Endothelial cell of umbilical vein (primary cell): ENCODE data around the gene BRMS1. TPM values are rescaled to one million over a fixed set of nuclear protein-coding genes. Genes with fewer than 3 reads are reported as not detected.

ENCODE experiments used
- BruUV-seq: library from RNA; stranded (reverse); fragments of 400-500 nt; replicated peaks from 2 replicates; lab custom pipeline; 2021; lab: Mats Ljungman, UMichigan
- CTCF ChIA-PET: fragments of 300-600, 350-600 bp; sonication (Branson Sonifier 250); formaldehyde crosslinking; loops from one replicate; lab custom pipeline; 2021; ENCODE audit warnings: antibody characterized with exemption, inconsistent platforms; lab: Charles Lee
- POLR2A ChIA-PET: fragments of 300-600, 350-600 bp; sonication (Branson Sonifier 250); formaldehyde crosslinking; loops from one replicate; lab custom pipeline; 2021; ENCODE audit warnings: antibody characterized with exemption, inconsistent platforms; lab: Charles Lee
- DNase-seq: peaks from one replicate; pipeline ENCODE4 v3.0.0-alpha.2; 2011; ENCODE audit warnings: low read depth, low spot score
- FAIRE-seq: peaks from 2 replicates; lab custom pipeline; 2011; peaks lifted over from hg19 to GRCh38; lab: Jason Lieb, UNC
- H2AFZ ChIP-seq: 2 replicates; pipeline ENCODE4 v1.6.0; 2012; ENCODE audit warnings: low read depth, low read length, control low read depth, inconsistent platforms
- H3K27ac ChIP-seq: 2 replicates; pipeline ENCODE4 v1.5.1; 2011; ENCODE audit warnings: low read depth, mild to moderate bottlenecking, control low read depth, low read length, moderate library complexity; ENCODE audit not compliant: insufficient read depth
- H3K27me3 ChIP-seq, 2 experiments: 2 replicates each; pipeline versions ENCODE4 v1.6.0 to v1.6.1; 2011; ENCODE audit warnings: low read length in 2 of 2, mixed read lengths in 1 of 2; ENCODE audit not compliant: control insufficient read depth in 2 of 2, insufficient read depth in 2 of 2
- H3K36me3 ChIP-seq, 2 experiments: 2 replicates in 1 of 2; 3 replicates in 1 of 2; pipeline ENCODE4 v1.5.1; 2011; ENCODE audit warnings: low read length in 2 of 2, mild to moderate bottlenecking in 1 of 2, moderate library complexity in 1 of 2; ENCODE audit not compliant: control insufficient read depth in 2 of 2, insufficient read depth in 2 of 2; ENCODE audit errors: extremely low read depth in 1 of 2
- H3K4me1 ChIP-seq: 3 replicates; pipeline ENCODE4 v1.5.1; 2011; ENCODE audit warnings: mild to moderate bottlenecking, low read length; ENCODE audit not compliant: control insufficient read depth, insufficient read depth; ENCODE audit errors: extremely low read depth
- H3K4me2 ChIP-seq: 2 replicates; pipeline ENCODE4 v1.6.1; 2011; ENCODE audit warnings: low read length, control low read depth, mixed read lengths; ENCODE audit not compliant: insufficient read depth
- H3K4me3 ChIP-seq, 3 experiments: fragments of 200-600 bp in 1 of 3; sonication (generic), shearing (Covaris generic) in 1 of 3; replicated peaks in 1 of 3; 2 replicates each; pipeline ENCODE4 v1.5.1; 2011 to 2016; ENCODE audit warnings: control low read depth in 3 of 3, low read length in 3 of 3, mild to moderate bottlenecking in 2 of 3, inconsistent platforms in 1 of 3, low read depth in 1 of 3, moderate library complexity in 1 of 3; ENCODE audit not compliant: insufficient read depth in 1 of 3
- H3K79me2 ChIP-seq: 2 replicates; pipeline ENCODE4 v1.6.0; 2012; ENCODE audit warnings: low read length, inconsistent platforms; ENCODE audit not compliant: control insufficient read depth, insufficient read depth
- H3K9ac ChIP-seq: replicated peaks from 2 replicates; pipeline ENCODE3; 2011; ENCODE audit warnings: low read length, control low read depth; ENCODE audit not compliant: insufficient read depth; ENCODE audit errors: extremely low read depth
- H3K9me1 ChIP-seq: replicated peaks from 3 replicates; pipeline ENCODE4 v1.6.0; 2011; ENCODE audit warnings: mild to moderate bottlenecking, low read length; ENCODE audit not compliant: control insufficient read depth, insufficient read depth; ENCODE audit errors: extremely low read depth
- H3K9me3 ChIP-seq: replicated peaks from 2 replicates; pipeline ENCODE4 v1.5.1; 2012; ENCODE audit warnings: low read length, inconsistent platforms; ENCODE audit not compliant: control insufficient read depth, insufficient read depth
- H4K20me1 ChIP-seq: replicated peaks from 2 replicates; pipeline ENCODE3; 2011; ENCODE audit warnings: mild to moderate bottlenecking, low read length; ENCODE audit not compliant: control insufficient read depth, insufficient read depth; ENCODE audit errors: extremely low read depth
- CTCF ChIP-seq, 2 donors: IDR thresholded peaks; 1 replicate in 1 of 2; 2 replicates in 1 of 2; pipeline ENCODE4 v1.5.1; 2011; ENCODE audit warnings: low read length in 2 of 2, mild to moderate bottlenecking in 2 of 2, moderate library complexity in 2 of 2, control low read depth in 1 of 2, inconsistent platforms in 1 of 2, low read depth in 1 of 2; ENCODE audit not compliant: insufficient read depth in 1 of 2; ENCODE audit errors: extremely low read depth in 1 of 2
- EZH2 ChIP-seq: IDR thresholded peaks from 2 replicates; pipeline ENCODE4 v1.6.1; 2012; ENCODE audit warnings: borderline replicate concordance, low read depth, mild to moderate bottlenecking, moderate library complexity, low read length, inconsistent platforms; ENCODE audit not compliant: severe bottlenecking
- FOS ChIP-seq: IDR thresholded peaks from 2 replicates; pipeline ENCODE4 v1.6.1; 2011; ENCODE audit warnings: mild to moderate bottlenecking, low read length, moderate library complexity, borderline replicate concordance; ENCODE audit not compliant: insufficient read depth
- GATA2 ChIP-seq: IDR thresholded peaks from 2 replicates; pipeline ENCODE4 v1.7.0; 2011; ENCODE audit warnings: low read depth, mild to moderate bottlenecking, moderate library complexity, mixed read lengths, low read length; ENCODE audit not compliant: insufficient read length, insufficient read depth
- JUN ChIP-seq: IDR thresholded peaks from 2 replicates; pipeline ENCODE4 v1.6.1; 2011; ENCODE audit warnings: borderline replicate concordance, low read depth; ENCODE audit not compliant: insufficient read length, insufficient read depth
- MAX ChIP-seq: IDR thresholded peaks from 2 replicates; pipeline ENCODE4 v1.6.1; 2011; ENCODE audit not compliant: insufficient read depth, insufficient read length
- MYC ChIP-seq: IDR thresholded peaks from one replicate; pipeline ENCODE4 v1.6.1; 2011; ENCODE audit warnings: mild to moderate bottlenecking, low read depth, low read length
- POLR2A ChIP-seq: IDR thresholded peaks from 2 replicates; pipeline ENCODE4 v1.6.1; 2012; ENCODE audit warnings: low read depth, mild to moderate bottlenecking, control low read depth, low read length
- POLR2AphosphoS5 ChIP-seq: IDR thresholded peaks from 2 replicates; pipeline ENCODE4 v1.6.1; 2012; ENCODE audit warnings: low read depth, mild to moderate bottlenecking, control low read depth, low read length, moderate library complexity; ENCODE audit not compliant: insufficient read depth
- dilution Hi-C: fragments of 300-500 bp; cut with MboI; formaldehyde crosslinking; loops from one replicate; pipeline ENCODE4 v1.15.0; 2019; ENCODE audit warnings: low sequenced_read_pairs; ENCODE audit not compliant: extremely low pct_ligation_motif_present
- intact Hi-C: fragments of 100-400 bp; cut with micrococcal nuclease; formaldehyde crosslinking; loops from one replicate; pipeline ENCODE4 v1.10.0; 2022
- polyA plus RNA-seq, 4 experiments: library from polyadenylated mRNA; depleted of rRNA in 3 of 4; stranded (reverse) in 3 of 4; unstranded in 1 of 4; fragments of >200 nt; gene quantifications; 2 replicates each; pipeline versions ENCODE4 v1.2.1 to v1.2.3, GENCODE V29; 2011 to 2012; ENCODE audit warnings: missing spikeins in 1 of 4
- total RNA-seq: library from RNA; stranded (reverse); gene quantifications from 2 replicates; pipeline ENCODE4 v1.2.3, GENCODE V29; 2021

The BRMS1 gene
- total and polyA plus RNA-seq, 2 donors (not counting 3 experiments of a cell fraction or from before 2014, with no cell fraction given), result 51.4 to 53.1 TPM

GRCh38 chr11:66315498-66315885, 29.4 kb downstream of the BRMS1 start:
- H3K9ac ChIP-seq, result no peak overlapping the region
- no peak overlapping the region for H3K27ac ChIP-seq

GRCh38 chr11:66314561-66315497, 30.1 kb downstream of the BRMS1 start:
- intact Hi-C loops (loop anchor here (5.0 kb wide), 1 partner anchor 122 kb away; the partner anchor contains the start of gene MRPL11), dilution Hi-C loops (no loop called here)
- CTCF ChIA-PET, result interaction anchor here (1.4 to 9.5 kb wide), 2 partner anchors 18 to 74 kb away, joined by 3 to 225 read pairs; partner anchors contain the start of gene RIN1
- H3K4me2 ChIP-seq, result no peak overlapping the region
- no peak overlapping the region for H3K4me3 ChIP-seq
- no peaks in the 10 kb centered on the region for H3K9me1 ChIP-seq
- no peaks in the 10 kb centered on the region for H3K36me3 ChIP-seq
- H3K79me2 ChIP-seq, result no peaks in the 10 kb centered on the region
- no peaks in the 10 kb centered on the region for H4K20me1 ChIP-seq
- POLR2A ChIA-PET, result no interaction called here
- peaks cover 6 to 7% of the 10 kb centered on the region in 2 experiments for H3K27me3 ChIP-seq
- no TSS peak for BruUV-seq
- H2AFZ ChIP-seq, result no peak overlapping the region
- FAIRE-seq (no peak), DNase-seq (no peak)
- H3K9me3 ChIP-seq, result no peaks in the 10 kb centered on the region
- H3K27ac ChIP-seq, result no peak overlapping the region
- H3K4me1 ChIP-seq, result peaks cover 4% of the 10 kb centered on the region
- TF ChIP-seq MYC (no peak), GATA2 (no peak), MAX (no peak), CTCF (IDR thresholded peaks at IDR 0.05; ENCODE audit: extremely low read depth in 1 of 2, insufficient read depth in 1 of 2, low read depth in 1 of 2, low read length in 2 of 2) (no peak), POLR2A (no peak), JUN (no peak), POLR2AphosphoS5 (no peak), EZH2 (no peak), FOS (no peak)
- H3K9ac ChIP-seq, result no peak overlapping the region

More at GRCh38 chr11:66315498-66315885, 29.4 kb downstream of the BRMS1 start:
- Histone ChIP-seq H3K36me3 (no peaks in the 10 kb centered on the region), H3K4me1 (peaks cover 4% of the 10 kb centered on the region), H3K9me3 (no peaks in the 10 kb centered on the region), H3K27me3 (peaks cover 6 to 7% of the 10 kb centered on the region in 2 experiments), H3K4me2 (no peak overlapping the region), H3K79me2 (no peaks in the 10 kb centered on the region), H3K4me3 (no peak overlapping the region), H4K20me1 (no peaks in the 10 kb centered on the region), H3K9me1 (no peaks in the 10 kb centered on the region), H2AFZ (no peak overlapping the region)
- ChIA-PET POLR2A (no interaction called here), CTCF (interaction anchor here (1.4 to 9.5 kb wide), 2 partner anchors 17 to 74 kb away, joined by 3 to 225 read pairs; partner anchors contain the start of gene RIN1)
- dilution Hi-C loops, result no loop called here
- no peak for FAIRE-seq
- intact Hi-C loops, result no loop called here
- DNase-seq, result no peak
- TF ChIP-seq POLR2AphosphoS5 (no peak), FOS (no peak), MYC (no peak)
- BruUV-seq, result no TSS peak
